Measurements from ENCODE around the gene CNTN4. TPM values are rescaled to one million over a fixed set of nuclear protein-coding genes. Genes with fewer than 3 reads are reported as not detected.

The CNTN4 gene
- total RNA-seq, 1 experiment from 2014 or later: 51.3 TPM

DNA sequence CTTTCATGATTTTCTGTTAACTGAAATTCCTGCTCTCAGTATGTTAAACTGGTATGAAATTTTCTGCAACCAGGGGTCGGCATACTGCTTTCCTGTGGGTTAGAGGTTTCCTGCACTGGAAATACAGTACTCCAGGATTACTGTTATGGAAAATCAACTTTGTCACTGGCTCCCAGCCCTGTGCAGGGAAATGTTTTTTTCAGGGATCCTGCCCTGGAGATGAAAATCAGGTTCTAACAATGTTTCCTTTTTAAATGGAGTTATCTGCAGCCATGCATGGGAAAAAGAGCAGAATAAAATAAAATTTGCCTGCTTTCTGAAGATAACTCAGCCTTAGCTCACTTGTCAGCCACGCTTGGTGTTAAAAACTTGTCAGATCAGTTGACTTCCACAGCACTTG, 791.1 kb downstream of the CNTN4 start:
- POLR2A ChIA-PET: no interaction called here
- Mint-ChIP-seq H3K27me3 (ENCODE audit: insufficient read depth, unreplicated experiment) (no peaks in the 10 kb centered on the region), H3K27ac (ENCODE audit: unreplicated experiment) (no peak overlapping the region), H3K4me3 (ENCODE audit: unreplicated experiment) (no peak overlapping the region), H3K4me1 (ENCODE audit: low read depth, unreplicated experiment) (no peaks in the 10 kb centered on the region), H3K9me3 (ENCODE audit: unreplicated experiment) (no peaks in the 10 kb centered on the region), H3K36me3 (ENCODE audit: insufficient read depth, unreplicated experiment) (no peaks in the 10 kb centered on the region)
- no TSS peak for BruUV-seq (replicated peaks)
- no peak for DNase-seq
- H3K36me3 ChIP-seq (ENCODE audit: control insufficient read depth, insufficient read depth, low read length): no peaks in the 10 kb centered on the region
- no peak overlapping the region for H3K4me3 ChIP-seq (ENCODE audit: low read depth, low read length)
- H3K27me3 ChIP-seq (replicated peaks; ENCODE audit: control insufficient read depth, insufficient read depth, low read length): no peaks in the 10 kb centered on the region
- H3K4me1 ChIP-seq: no peaks in the 10 kb centered on the region
- intact Hi-C loops (cut with micrococcal nuclease; ENCODE audit: unreplicated experiment): no loop called here
- TF ChIP-seq CTCF (IDR thresholded peaks at IDR 0.05; ENCODE audit: insufficient read depth in 1 of 2, low read depth in 1 of 2, low read length in 1 of 2, severe bottlenecking in 1 of 2, unreplicated experiment in 1 of 2): no peak
- H3K9me3 ChIP-seq: no peaks in the 10 kb centered on the region
- CTCF ChIA-PET: no interaction called here

DNA sequence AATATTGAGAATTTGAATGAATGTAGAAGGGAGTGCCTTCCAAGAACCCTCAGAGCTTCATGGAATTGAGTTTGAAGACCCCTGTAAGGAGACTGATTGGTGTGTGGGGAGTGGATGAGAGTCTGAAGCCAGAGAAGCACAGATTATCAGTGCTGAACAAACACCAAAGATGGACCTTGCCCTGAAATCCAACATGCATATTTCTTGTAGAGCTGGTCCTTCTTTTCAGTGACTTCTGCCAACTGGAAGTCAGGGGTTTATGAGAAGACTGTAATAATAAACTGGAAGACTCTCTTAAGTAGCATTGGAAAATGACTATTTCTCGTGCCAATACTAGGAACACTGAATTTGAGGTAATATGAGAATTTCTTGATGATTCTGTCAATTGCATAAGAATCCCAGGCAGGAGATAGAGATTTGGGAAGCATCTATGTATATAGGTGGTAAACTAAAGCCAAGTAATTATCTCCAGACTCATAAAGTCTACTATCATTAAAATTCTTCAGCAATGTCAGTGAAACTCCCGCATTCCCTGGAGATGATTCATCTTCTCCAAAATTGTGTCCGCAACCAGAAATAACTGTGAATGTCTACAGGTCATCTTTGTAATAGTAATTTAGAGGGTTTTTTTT, 797.8 kb downstream of the CNTN4 start:
- H3K9me3 Mint-ChIP-seq (ENCODE audit: unreplicated experiment): no peaks in the 10 kb centered on the region

GRCh38 chr3:2897821-2898220, 799.2 kb downstream of the CNTN4 start:
- POLR2A ChIA-PET: no interaction called here
- no TSS peak for BruUV-seq (replicated peaks)
- Mint-ChIP-seq H3K27me3 (ENCODE audit: insufficient read depth, unreplicated experiment) (no peaks in the 10 kb centered on the region), H3K4me1 (ENCODE audit: low read depth, unreplicated experiment) (peaks cover 25% of the 10 kb centered on the region), H3K4me3 (ENCODE audit: unreplicated experiment) (no peak overlapping the region), H3K36me3 (ENCODE audit: insufficient read depth, unreplicated experiment) (peaks cover 6% of the 10 kb centered on the region), H3K9me3 (ENCODE audit: unreplicated experiment) (no peaks in the 10 kb centered on the region), H3K27ac (ENCODE audit: unreplicated experiment) (no peak overlapping the region)
- Histone ChIP-seq H3K36me3 (ENCODE audit: control insufficient read depth, insufficient read depth, low read length) (no peaks in the 10 kb centered on the region), H3K4me1 (peaks cover 44% of the 10 kb centered on the region), H3K9me3 (no peaks in the 10 kb centered on the region), H3K27me3 (replicated peaks; ENCODE audit: control insufficient read depth, insufficient read depth, low read length) (no peaks in the 10 kb centered on the region), H3K4me3 (ENCODE audit: low read depth, low read length) (no peak overlapping the region)
- TF ChIP-seq CTCF (IDR thresholded peaks at IDR 0.05; ENCODE audit: insufficient read depth in 1 of 2, low read depth in 1 of 2, low read length in 1 of 2, severe bottlenecking in 1 of 2, unreplicated experiment in 1 of 2): no peak
- no peak for DNase-seq
- intact Hi-C loops (cut with micrococcal nuclease; ENCODE audit: unreplicated experiment): loop anchor here (5.0 kb wide), 2 partner anchors 36 to 69 kb away; no protein-coding TSS in a partner anchor
- CTCF ChIA-PET: no interaction called here

More for the DNA sequence above, 797.8 kb downstream of the CNTN4 start:
- TF ChIP-seq CTCF (IDR thresholded peaks at IDR 0.05; ENCODE audit: insufficient read depth in 1 of 2, low read depth in 1 of 2, low read length in 1 of 2, severe bottlenecking in 1 of 2, unreplicated experiment in 1 of 2): no peak
- ChIA-PET CTCF (no interaction called here), POLR2A (interaction anchor here (0.5 kb wide), 1 partner anchor 238 kb away, joined by 4 read pairs; no protein-coding TSS in a partner anchor)
- no peaks in the 10 kb centered on the region for H3K9me3 ChIP-seq
- Mint-ChIP-seq H3K36me3 (ENCODE audit: insufficient read depth, unreplicated experiment) (peaks cover 6% of the 10 kb centered on the region), H3K4me3 (ENCODE audit: unreplicated experiment) (peak overlapping the region; percentile 55), H3K4me1 (ENCODE audit: low read depth, unreplicated experiment) (peaks cover 25% of the 10 kb centered on the region), H3K27ac (ENCODE audit: unreplicated experiment) (peak overlapping the region; percentile 63), H3K27me3 (ENCODE audit: insufficient read depth, unreplicated experiment) (no peaks in the 10 kb centered on the region)
- peak; percentile 43 to 50 for DNase-seq
- peaks cover 44% of the 10 kb centered on the region for H3K4me1 ChIP-seq
- intact Hi-C loops (cut with micrococcal nuclease; ENCODE audit: unreplicated experiment): loop anchor here (5.0 kb wide), 2 partner anchors 34 to 71 kb away; no protein-coding TSS in a partner anchor
- BruUV-seq (replicated peaks): no TSS peak
- H3K4me3 ChIP-seq (ENCODE audit: low read depth, low read length): no peak overlapping the region
- H3K27me3 ChIP-seq (replicated peaks; ENCODE audit: control insufficient read depth, insufficient read depth, low read length): no peaks in the 10 kb centered on the region
- H3K36me3 ChIP-seq (ENCODE audit: control insufficient read depth, insufficient read depth, low read length): no peaks in the 10 kb centered on the region
